ENCODE data around the gene STX17. TPM values are rescaled to one million over a fixed set of nuclear protein-coding genes. Genes with fewer than 3 reads are reported as not detected.
"Not testable (repeated sequence)": the region's sequence is repeated elsewhere in the genome, so short reads cannot be mapped to it uniquely, and the experiment has no call there.

Gene STX17
- total RNA-seq, 3 donors from 2014 or later, result 32.3 to 67.9 (median 50.1) TPM

- TF ChIP-seq POLR2A (IDR thresholded peaks at IDR 0.05) (no peak), CTCF (IDR thresholded peaks at IDR 0.05) (no peak), POLR2AphosphoS5 (IDR thresholded peaks at IDR 0.05) (no peak)
- intact Hi-C loops (cut with DNase I; ENCODE audit: low total_unique reads), result no loop called here
Observed at GRCh38 chr9:99973455-99973854, 67.0 kb downstream of the STX17 start.

GRCh38 chr9:99977033-99977792, 70.8 kb downstream of the STX17 start:
- Histone ChIP-seq H3K4me3 (no peak overlapping the region), H3K27me3 (no peaks in the 10 kb centered on the region), H3K9me3 (no peaks in the 10 kb centered on the region), H3K27ac (no peak overlapping the region), H3K36me3 (no peaks in the 10 kb centered on the region), H3K4me1 (no peaks in the 10 kb centered on the region)
- TF ChIP-seq POLR2AphosphoS5 (IDR thresholded peaks at IDR 0.05) (no peak), POLR2A (IDR thresholded peaks at IDR 0.05) (no peak), CTCF (IDR thresholded peaks at IDR 0.05) (no peak)
- intact Hi-C loops (cut with DNase I; ENCODE audit: low total_unique reads), result no loop called here
- no peak for DNase-seq (ENCODE audit: low spot score in 2 of 2)

More at GRCh38 chr9:99973455-99973854, 67.0 kb downstream of the STX17 start:
- H3K27ac ChIP-seq, result no peak overlapping the region
- H3K36me3 ChIP-seq, result no peaks in the 10 kb centered on the region
- H3K4me3 ChIP-seq, result no peak overlapping the region
- no peaks in the 10 kb centered on the region for H3K4me1 ChIP-seq
- no peaks in the 10 kb centered on the region for H3K9me3 ChIP-seq
- H3K27me3 ChIP-seq, result no peaks in the 10 kb centered on the region
- no peak for DNase-seq (ENCODE audit: low spot score in 2 of 2)

GRCh38 chr9:99978221-99978620, 71.8 kb downstream of the STX17 start:
- no peaks in the 10 kb centered on the region for H3K27me3 ChIP-seq
- no peaks in the 10 kb centered on the region for H3K4me1 ChIP-seq
- intact Hi-C loops (cut with DNase I; ENCODE audit: low total_unique reads), result no loop called here
- H3K36me3 ChIP-seq, result no peaks in the 10 kb centered on the region
- H3K9me3 ChIP-seq, result no peaks in the 10 kb centered on the region
- no peak for TF ChIP-seq CTCF (IDR thresholded peaks at IDR 0.05)
- no peak for TF ChIP-seq POLR2AphosphoS5 (IDR thresholded peaks at IDR 0.05)
- no peak for TF ChIP-seq POLR2A (IDR thresholded peaks at IDR 0.05)
- H3K27ac ChIP-seq, result no peak overlapping the region
- DNase-seq (ENCODE audit: low spot score in 2 of 2), result no peak
- no peak overlapping the region for H3K4me3 ChIP-seq

GRCh38 chr9:99980598-99980997, 74.1 kb downstream of the STX17 start:
- no peak for TF ChIP-seq CTCF (IDR thresholded peaks at IDR 0.05)
- TF ChIP-seq POLR2AphosphoS5 (IDR thresholded peaks at IDR 0.05), result no peak
- TF ChIP-seq POLR2A (IDR thresholded peaks at IDR 0.05), result no peak
- H3K4me3 ChIP-seq, result no peak overlapping the region
- intact Hi-C loops (cut with DNase I; ENCODE audit: low total_unique reads), result no loop called here
- H3K27ac ChIP-seq, result no peak overlapping the region
- no peaks in the 10 kb centered on the region for H3K36me3 ChIP-seq
- H3K4me1 ChIP-seq, result no peaks in the 10 kb centered on the region
- H3K9me3 ChIP-seq, result no peaks in the 10 kb centered on the region
- H3K27me3 ChIP-seq, result no peaks in the 10 kb centered on the region
- no peak for DNase-seq (ENCODE audit: low spot score in 2 of 2)

GRCh38 chr9:99986642-99987041, 80.2 kb downstream of the STX17 start:
- Histone ChIP-seq H3K9me3 (peaks cover 13 to 19% of the 10 kb centered on the region in 2 donors), H3K36me3 (no peaks in the 10 kb centered on the region), H3K4me1 (no peaks in the 10 kb centered on the region), H3K27ac (no peak overlapping the region), H3K4me3 (no peak overlapping the region), H3K27me3 (no peaks in the 10 kb centered on the region)
- intact Hi-C loops (cut with DNase I; ENCODE audit: low total_unique reads), result no loop called here
- TF ChIP-seq POLR2AphosphoS5 (IDR thresholded peaks at IDR 0.05) (no peak), CTCF (IDR thresholded peaks at IDR 0.05) (no peak), POLR2A (IDR thresholded peaks at IDR 0.05) (no peak)
- DNase-seq (ENCODE audit: low spot score in 2 of 2), result no peak

- peaks cover 13 to 19% of the 10 kb centered on the region in 2 donors for H3K9me3 ChIP-seq
Observed at GRCh38 chr9:99990508-99990907, 84.1 kb downstream of the STX17 start.

More at GRCh38 chr9:99990508-99990907, 84.1 kb downstream of the STX17 start:
- H3K4me1 ChIP-seq; H3K27ac ChIP-seq; H3K27me3 ChIP-seq; intact Hi-C loops (cut with DNase I; ENCODE audit: low total_unique reads); H3K4me3 ChIP-seq; H3K36me3 ChIP-seq; DNase-seq (ENCODE audit: low spot score in 2 of 2): not testable (repeated sequence)

Measured in breast epithelium (tissue), 4 donors.